Smooth muscle cell (in vitro differentiated cells): Measurements from ENCODE around the gene TMEM198. TPM values are rescaled to one million over a fixed set of nuclear protein-coding genes. Genes with fewer than 3 reads are reported as not detected.

Experiments
- DNase-seq: peaks from one replicate; lab custom pipeline; 2025; ENCODE audit not compliant: unreplicated experiment; lab: John Stamatoyannopoulos, UW
- H2AFZ ChIP-seq: fragments of 200-600 bp; sonication (generic); 2 replicates; pipeline ENCODE4 v1.6.0; 2016; ENCODE audit warnings: antibody characterized with exemption, low read depth, mild to moderate bottlenecking
- H3F3A ChIP-seq: fragments of 200-600 bp; sonication (generic); 2 replicates; pipeline ENCODE4 v1.6.0; 2017; ENCODE audit warnings: antibody characterized with exemption, low read depth
- H3K27ac ChIP-seq: fragments of 200-600 bp; sonication (generic); 2 replicates; pipeline ENCODE4 v1.5.1; 2016; ENCODE audit warnings: low read depth, mild to moderate bottlenecking
- H3K27me3 ChIP-seq: fragments of 200-600 bp; sonication (generic); 2 replicates; pipeline ENCODE4 v1.6.1; 2016; ENCODE audit warnings: low read depth, mild to moderate bottlenecking
- H3K36me3 ChIP-seq: fragments of 200-600 bp; sonication (generic); 2 replicates; pipeline ENCODE4 v1.5.1; 2016; ENCODE audit warnings: low read depth
- H3K4me1 ChIP-seq: fragments of 200-600 bp; sonication (generic); 2 replicates; pipeline ENCODE4 v1.5.1; 2016; ENCODE audit warnings: low read depth
- H3K4me2 ChIP-seq: fragments of 200-600 bp; sonication (generic); 2 replicates; pipeline ENCODE4 v1.6.0; 2016; ENCODE audit warnings: mild to moderate bottlenecking
- H3K4me3 ChIP-seq: fragments of 200-600 bp; sonication (generic); 2 replicates; pipeline ENCODE4 v1.5.1; 2016; ENCODE audit warnings: mild to moderate bottlenecking
- H3K79me2 ChIP-seq: fragments of 200-600 bp; sonication (generic); 2 replicates; pipeline ENCODE4 v1.6.0; 2016; ENCODE audit warnings: low read depth, mild to moderate bottlenecking
- H3K9ac ChIP-seq: fragments of 200-600 bp; sonication (generic); 2 replicates; pipeline ENCODE4 v1.6.0; 2016; ENCODE audit warnings: low read depth
- H3K9me3 ChIP-seq: fragments of 200-600 bp; sonication (generic); replicated peaks from 2 replicates; pipeline ENCODE4 v1.5.1; 2016; ENCODE audit warnings: low read depth
- H4K20me1 ChIP-seq: fragments of 200-600 bp; sonication (generic); 2 replicates; pipeline ENCODE4 v1.6.0; 2016; ENCODE audit warnings: low read depth
- CTCF ChIP-seq: fragments of 200-600 bp; sonication (generic); IDR thresholded peaks from 2 replicates; pipeline ENCODE4 v1.5.1; 2017; ENCODE audit warnings: borderline replicate concordance, mild to moderate bottlenecking, antibody characterized with exemption; ENCODE audit not compliant: insufficient read depth, poor library complexity, severe bottlenecking
- WGBS: methylation state at CpG from one replicate; pipeline ENCODE4 v1.1.7; 2016; ENCODE audit warnings: low lambda C conversion rate; 5-methylcytosine and 5-hydroxymethylcytosine counted together
- polyA plus RNA-seq: library from polyadenylated mRNA; unstranded; fragments of >200 nt; fragmentation: Nextera tagmentation; extraction: Ambion mirVana; gene quantifications from 2 replicates; pipeline ENCODE4 v1.2.1, GENCODE V29; 2016
- total RNA-seq: library from RNA; depleted of rRNA; stranded (reverse); fragments of >200 nt; gene quantifications from 2 replicates; pipeline ENCODE4 v1.2.3, GENCODE V29; 2014

Gene TMEM198
- total and polyA plus RNA-seq, 2 experiments from 2014 or later: 3.3 to 6.9 TPM

- H3K79me2 ChIP-seq: peaks cover 12% of the 10 kb centered on the region
- no peak overlapping the region for H3K9ac ChIP-seq
- no peak for DNase-seq
- H3K9me3 ChIP-seq: no peaks in the 10 kb centered on the region
- no peaks in the 10 kb centered on the region for H3K27me3 ChIP-seq
- no peak overlapping the region for H3K4me2 ChIP-seq
- H3K27ac ChIP-seq: no peak overlapping the region
- WGBS: 93% methylated on average over 35 of the region's 35 CpGs
- H4K20me1 ChIP-seq: peaks cover 9% of the 10 kb centered on the region
- TF ChIP-seq CTCF: no peak
- peaks cover 14% of the 10 kb centered on the region for H3K4me1 ChIP-seq
- H2AFZ ChIP-seq: no peak overlapping the region
- no peak overlapping the region for H3K4me3 ChIP-seq
- no peaks in the 10 kb centered on the region for H3F3A ChIP-seq
- H3K36me3 ChIP-seq: no peaks in the 10 kb centered on the region
Observed at GRCh38 chr2:219567791-219568361, 24.0 kb downstream of the TMEM198 start.

GRCh38 chr2:219569041-219569440 lies 25.2 kb downstream of the TMEM198 start:
- Histone ChIP-seq H3K27me3 (no peaks in the 10 kb centered on the region), H3K4me2 (peak overlapping the region; percentile 95), H3K27ac (no peak overlapping the region), H3K4me1 (peaks cover 14% of the 10 kb centered on the region), H3K9me3 (no peaks in the 10 kb centered on the region), H2AFZ (no peak overlapping the region), H4K20me1 (peaks cover 9% of the 10 kb centered on the region), H3F3A (no peaks in the 10 kb centered on the region), H3K9ac (no peak overlapping the region), H3K79me2 (peaks cover 12% of the 10 kb centered on the region), H3K36me3 (no peaks in the 10 kb centered on the region), H3K4me3 (no peak overlapping the region)
- TF ChIP-seq CTCF: no peak
- no peak for DNase-seq
- 66% methylated on average over 6 of the region's 6 CpGs for WGBS

GRCh38 chr2:219569635-219570034 lies 25.8 kb downstream of the TMEM198 start:
- no peak overlapping the region for H3K9ac ChIP-seq
- 73% methylated on average over 6 of the region's 6 CpGs for WGBS
- peak overlapping the region; percentile 75 for H3K4me3 ChIP-seq

More at GRCh38 chr2:219569635-219570034, 25.8 kb downstream of the TMEM198 start:
- Histone ChIP-seq H3K36me3 (no peaks in the 10 kb centered on the region), H3K27me3 (no peaks in the 10 kb centered on the region), H2AFZ (no peak overlapping the region), H3K4me2 (peak overlapping the region; percentile 95), H3K9me3 (no peaks in the 10 kb centered on the region), H3F3A (no peaks in the 10 kb centered on the region), H3K27ac (no peak overlapping the region), H4K20me1 (peaks cover 9% of the 10 kb centered on the region), H3K79me2 (peaks cover 12% of the 10 kb centered on the region), H3K4me1 (peaks cover 14% of the 10 kb centered on the region)
- no peak for TF ChIP-seq CTCF
- DNase-seq: no peak
